GM21423 (cell line): Measurements from ENCODE around the gene CPNE6.
"Not testable (repeated sequence)": the region's sequence is repeated elsewhere in the genome, so short reads cannot be mapped to it uniquely, and the experiment has no call there.

Experiments used
- ATAC-seq: cut with Tn5 transposase; IDR thresholded peaks from one replicate; pipeline ENCODE4 v1.9.1; 2021; ENCODE audit warnings: mild to moderate bottlenecking, moderate library complexity; ENCODE audit not compliant: unreplicated experiment

The CPNE6 gene

GRCh38 chr14:24102357-24103048 is 31.1 kb downstream of the CPNE6 start:
- no peak for ATAC-seq

- ATAC-seq: no peak
Observed at GRCh38 chr14:24103451-24103850, 32.1 kb downstream of the CPNE6 start.

GRCh38 chr14:24105609-24106239 is 34.4 kb downstream of the CPNE6 start:
- not testable (repeated sequence) for ATAC-seq

- ATAC-seq: no peak
Observed at GRCh38 chr14:24106672-24107271, 35.4 kb downstream of the CPNE6 start.

- ATAC-seq: no peak
Observed at GRCh38 chr14:24108336-24108874, 37.0 kb downstream of the CPNE6 start.

GRCh38 chr14:24110060-24110459 is 38.7 kb downstream of the CPNE6 start:
- no peak for ATAC-seq

GRCh38 chr14:24110523-24110922 is 39.2 kb downstream of the CPNE6 start:
- no peak for ATAC-seq

- no peak for ATAC-seq
Observed at GRCh38 chr14:24113379-24113800, 42.0 kb downstream of the CPNE6 start.

- ATAC-seq: peak; percentile 28
Observed at GRCh38 chr14:24113801-24114531, 42.6 kb downstream of the CPNE6 start.

- ATAC-seq: peak; percentile 82
Observed at GRCh38 chr14:24114532-24115421, 43.4 kb downstream of the CPNE6 start, which contains the start of the genes DCAF11 and NRL. DCAF11 (plus strand) TSS chr14:24114777; CDS start chr14:24115595, 818 bp downstream. NRL (minus strand) TSS chr14:24114949; CDS start chr14:24082848, 32,101 bp downstream.

- ATAC-seq: no peak
Observed at GRCh38 chr14:24115422-24116127, 44.2 kb downstream of the CPNE6 start.

- no peak for ATAC-seq
Observed at GRCh38 chr14:24116128-24116814, 44.9 kb downstream of the CPNE6 start.

- no peak for ATAC-seq
Observed at GRCh38 chr14:24117179-24117578, 45.8 kb downstream of the CPNE6 start.

GRCh38 chr14:24119691-24120090 is 48.3 kb downstream of the CPNE6 start:
- ATAC-seq: no peak

- ATAC-seq: no peak
Observed at GRCh38 chr14:24121210-24121609, 49.8 kb downstream of the CPNE6 start.

GRCh38 chr14:24122416-24122815 is 51.1 kb downstream of the CPNE6 start:
- no peak for ATAC-seq

- no peak for ATAC-seq
Observed at GRCh38 chr14:24122898-24123297, 51.5 kb downstream of the CPNE6 start.
